GM19240 (cell line): ENCODE data around the gene PDPR.
"Not testable (repeated sequence)": the region's sequence is repeated elsewhere in the genome, so short reads cannot be mapped to it uniquely, and the experiment has no call there.

Experiments used
- DNase-seq: peaks from one replicate; pipeline ENCODE4 v3.0.0; 2011; ENCODE audit warnings: low spot score; ENCODE audit not compliant: insufficient read length

The PDPR gene

DNA sequence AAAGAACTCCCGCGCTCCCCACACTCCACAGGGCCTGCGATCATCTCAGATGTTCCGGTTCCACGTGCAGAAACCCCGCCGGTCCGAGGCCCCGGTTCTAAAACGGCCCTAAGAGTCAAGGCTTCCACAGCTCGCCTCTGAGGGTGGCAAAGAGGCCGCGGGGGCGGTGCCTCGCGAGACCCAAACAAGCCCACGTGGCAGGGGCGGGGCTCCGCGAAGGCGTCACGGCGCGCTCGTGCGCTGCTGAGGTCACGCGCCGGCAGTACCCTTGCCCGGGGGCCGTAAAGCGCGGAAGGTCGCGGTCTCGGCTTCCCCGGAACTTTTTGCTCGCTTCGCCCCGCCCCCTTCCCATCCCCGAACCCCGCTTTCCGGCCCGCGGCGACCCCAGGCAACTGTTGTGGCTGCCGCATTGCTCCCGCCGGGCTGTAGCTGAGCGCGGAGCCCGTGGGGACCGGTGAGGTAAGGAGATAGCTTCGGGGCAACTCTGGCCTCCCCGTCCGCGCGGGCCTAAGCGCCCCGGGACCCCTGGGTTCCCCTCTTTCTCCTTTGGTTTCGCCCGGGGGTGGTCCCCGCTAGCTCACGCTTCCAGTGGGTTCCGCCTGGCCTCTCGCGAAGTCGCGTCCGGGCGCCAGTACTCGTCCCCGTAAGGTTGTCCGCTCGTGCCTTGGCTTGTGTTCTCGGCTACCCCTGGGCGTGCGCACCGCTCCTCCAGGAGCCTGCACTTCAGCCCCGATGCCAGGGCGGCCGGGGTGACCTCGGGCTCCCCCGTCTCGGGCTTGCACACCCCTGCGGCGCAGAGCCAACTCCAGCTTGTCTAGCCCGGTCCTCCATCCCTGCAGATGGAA is at the start of gene PDPR:
TSS of gene PDPR (plus strand) at position 351 of the 845 bp plus-strand sequence. CDS start 6,161 bp downstream, outside the sequence.
- DNase-seq = peak; percentile 26

DNA sequence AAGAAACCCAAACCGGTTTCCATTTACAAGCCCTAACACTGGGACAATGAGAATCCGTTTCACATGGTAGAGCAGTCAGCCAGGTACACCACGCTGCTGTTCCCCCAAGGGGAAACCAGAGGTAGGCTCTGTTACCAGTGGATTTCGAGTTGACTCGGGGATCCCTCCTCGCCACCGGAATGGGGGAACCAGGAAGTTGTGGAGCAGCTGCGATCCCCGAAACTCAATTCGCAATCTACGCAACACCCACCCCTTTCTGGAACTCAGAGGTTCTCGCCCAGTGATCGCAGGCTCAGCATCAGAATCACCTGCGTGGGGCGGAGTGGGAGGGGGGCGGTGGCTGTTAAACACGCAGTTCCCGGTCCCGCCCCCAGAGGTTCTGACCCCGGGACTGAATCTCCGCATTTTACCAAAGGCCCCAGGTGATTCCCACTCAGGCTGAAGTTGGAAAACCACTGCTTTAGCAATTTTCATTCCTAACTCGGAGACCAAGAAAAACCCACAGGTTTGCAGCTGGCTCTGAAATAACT is 49.2 kb upstream of the PDPR start:
- DNase-seq = not testable (repeated sequence)

DNA sequence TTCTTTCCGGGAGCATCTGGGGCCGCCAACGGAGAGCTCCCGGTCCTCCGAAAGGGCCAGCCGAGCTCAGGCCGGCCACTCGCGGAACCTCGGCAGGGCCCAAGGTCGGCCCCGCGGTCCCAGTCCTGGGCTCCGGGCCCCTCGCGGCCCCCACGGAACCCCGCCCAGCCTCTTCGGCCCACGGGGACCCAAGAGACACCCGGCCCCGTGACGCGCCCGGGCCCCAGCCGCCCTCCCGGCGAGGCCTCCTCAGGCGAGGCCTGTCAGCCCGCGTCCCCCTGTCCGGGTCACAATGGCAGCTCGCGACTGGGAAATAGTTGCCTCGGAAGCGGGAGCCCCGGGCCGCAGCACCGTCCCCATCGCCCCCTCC is 48.8 kb upstream of the PDPR start:
- not testable (repeated sequence) for DNase-seq

DNA sequence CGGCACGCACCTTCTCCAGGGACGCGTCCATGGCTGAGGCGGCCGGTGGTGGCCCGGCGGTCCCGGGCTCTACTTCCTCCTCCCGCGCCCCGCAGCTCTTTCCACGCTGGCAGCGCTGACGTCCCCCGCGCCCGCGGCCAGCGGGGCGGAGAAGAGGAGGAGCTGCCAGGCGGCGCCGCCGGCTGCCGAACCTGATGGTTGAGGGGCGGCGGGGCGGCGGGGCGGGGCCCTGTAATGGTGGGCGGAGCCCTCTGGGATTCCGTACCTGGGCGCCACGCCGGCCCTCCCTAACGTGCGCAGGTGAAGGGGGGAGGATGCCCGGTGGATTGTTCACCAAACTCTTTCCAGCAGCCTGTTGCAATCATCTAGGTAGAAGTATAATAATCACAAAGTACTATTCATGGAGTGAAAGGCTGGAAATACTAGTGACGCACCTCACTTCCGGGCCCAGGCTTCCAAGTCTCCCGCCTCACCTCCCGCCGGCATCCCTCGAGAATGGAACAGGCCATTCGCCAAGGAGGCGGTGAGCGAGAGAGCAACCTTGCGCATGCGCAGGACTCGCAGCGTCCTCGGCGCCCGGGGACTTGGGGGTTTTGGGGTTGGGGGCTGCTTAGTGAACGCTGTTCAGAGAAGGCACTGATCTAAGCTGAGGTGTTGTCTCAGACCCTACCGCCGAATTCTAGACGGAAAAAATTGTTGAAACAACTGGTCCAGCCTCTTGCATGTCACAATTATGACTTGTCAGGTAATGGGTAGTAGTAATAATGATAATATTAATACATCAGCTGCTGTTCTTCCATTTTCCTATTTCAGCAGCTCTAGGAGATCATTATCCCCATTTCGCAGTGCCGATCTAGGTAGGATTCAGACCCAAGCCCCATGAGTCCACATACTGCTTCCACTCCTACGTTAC is 48.1 kb upstream of the PDPR start:
- DNase-seq = peak; percentile 68

GRCh38 chr16:70066751-70067150 is 47.4 kb upstream of the PDPR start:
- not testable (repeated sequence) for DNase-seq

DNA sequence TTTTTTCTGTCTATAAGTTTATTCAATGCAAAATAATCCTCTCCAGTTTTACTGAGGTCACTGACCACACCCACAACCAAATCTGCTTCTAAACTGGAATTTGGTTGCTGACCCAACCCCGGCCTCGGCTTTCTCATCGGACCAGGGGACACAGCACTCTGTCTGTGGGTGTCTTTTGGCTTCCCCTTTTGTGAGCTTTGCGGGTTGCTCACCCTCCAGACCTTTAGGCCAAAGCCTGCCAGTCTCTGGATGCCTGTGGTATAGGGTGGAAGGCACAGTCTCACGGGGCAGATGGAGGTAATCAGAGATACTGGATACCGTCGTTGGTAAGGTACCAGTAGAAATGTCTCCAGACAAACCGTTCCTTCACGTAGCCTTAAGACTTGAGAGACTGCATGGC is 35.1 kb upstream of the PDPR start:
- DNase-seq = not testable (repeated sequence)

- not testable (repeated sequence) for DNase-seq
These were observed 32.9 kb upstream of the PDPR start for GRCh38 chr16:70081219-70081618.

DNA sequence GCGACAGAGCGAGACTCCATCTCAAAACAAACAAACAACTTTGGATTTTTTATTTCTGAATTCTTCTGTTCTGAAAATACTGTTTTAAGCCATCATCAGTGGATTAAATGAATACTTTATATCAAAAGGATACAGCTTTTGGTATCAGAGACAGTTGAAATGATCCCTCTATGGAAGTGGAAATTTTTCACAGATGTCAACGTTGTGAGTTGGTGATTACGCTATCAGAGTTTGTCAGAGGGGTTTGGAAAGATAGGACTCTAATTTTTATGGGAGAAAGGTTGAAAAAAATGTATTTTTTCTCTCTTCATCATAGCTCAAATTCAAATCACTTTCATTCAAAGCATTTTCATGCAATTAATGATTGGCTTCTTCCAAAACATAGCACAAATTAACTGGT is 30.2 kb upstream of the PDPR start:
- DNase-seq = not testable (repeated sequence)

- DNase-seq = not testable (repeated sequence)
These were observed 26.0 kb upstream of the PDPR start for GRCh38 chr16:70088160-70088559.

- not testable (repeated sequence) for DNase-seq
These were observed 25.3 kb upstream of the PDPR start for GRCh38 chr16:70088877-70089276.

DNA sequence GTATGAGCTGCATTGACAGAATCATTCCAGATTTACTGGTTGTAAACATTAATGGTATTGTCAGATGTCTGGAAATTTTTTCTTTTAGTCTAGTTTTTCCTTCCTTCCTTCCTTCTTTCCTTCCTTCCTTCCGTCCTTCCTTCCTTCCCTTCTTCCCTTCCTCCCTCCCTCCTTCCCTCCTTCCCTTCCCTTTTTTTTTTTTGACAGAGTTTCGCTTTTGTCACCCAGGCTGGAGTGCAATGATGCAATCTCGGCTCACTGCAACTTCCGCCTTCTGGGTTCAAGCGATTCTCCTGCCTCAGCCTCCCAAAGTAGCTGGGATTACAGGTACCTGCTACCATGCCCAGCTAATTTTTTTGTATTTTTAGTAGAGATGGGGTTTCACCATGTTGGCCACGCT is 24.8 kb upstream of the PDPR start:
- not testable (repeated sequence) for DNase-seq

DNA sequence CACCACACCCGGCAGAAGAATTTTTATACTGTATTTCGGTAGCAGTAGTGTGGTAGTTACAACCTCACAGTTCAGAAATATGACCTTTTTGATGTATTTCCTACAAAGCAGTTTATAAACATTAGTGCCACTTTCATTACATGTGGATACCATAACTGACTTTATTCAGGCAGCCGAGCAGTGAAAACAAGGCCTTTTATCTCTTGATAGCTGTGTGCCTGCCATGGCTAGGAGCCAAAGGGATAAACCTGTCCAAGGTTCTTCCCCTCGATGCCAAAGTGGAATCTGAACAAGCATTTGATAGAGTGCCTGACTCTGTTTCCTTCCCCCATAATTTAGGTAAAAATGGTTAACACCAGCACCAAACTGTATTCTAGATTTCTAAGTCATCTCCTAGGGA is 23.0 kb upstream of the PDPR start:
- DNase-seq = not testable (repeated sequence)

- not testable (repeated sequence) for DNase-seq
These were observed 20.0 kb upstream of the PDPR start for GRCh38 chr16:70094096-70094495.

DNA sequence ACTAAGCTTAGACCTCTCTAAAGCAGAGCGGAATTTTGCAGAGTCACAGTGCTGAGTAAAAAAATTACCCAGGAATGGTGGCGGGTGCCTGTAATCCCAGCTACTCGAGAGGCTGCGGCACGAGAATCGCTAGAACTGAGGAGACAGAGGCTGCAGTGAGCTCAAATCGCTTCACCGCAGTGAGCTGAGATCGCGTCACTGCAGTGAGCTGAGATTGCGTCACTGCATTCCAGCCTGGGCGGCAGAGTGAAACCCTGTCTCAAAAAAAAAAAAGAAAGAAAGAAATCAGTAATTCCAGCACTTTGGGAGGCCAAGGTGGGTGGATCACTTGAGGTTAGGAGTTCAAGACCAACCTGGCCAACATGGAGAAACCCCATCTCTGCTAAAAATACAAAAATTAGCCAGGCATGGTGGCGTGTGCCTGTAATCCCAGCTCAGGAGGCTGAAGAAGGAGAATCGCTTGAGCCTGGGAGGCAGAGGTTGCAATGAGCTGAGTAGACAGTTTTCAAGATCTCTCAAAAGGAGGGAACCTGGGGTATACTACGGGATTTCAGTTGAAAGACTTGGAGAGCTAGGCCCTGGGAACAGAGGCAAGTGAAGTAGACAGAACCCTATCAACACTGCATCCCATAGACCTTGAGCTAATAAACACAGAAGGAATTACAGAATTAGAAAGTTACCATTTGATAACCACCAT is 4.4 kb upstream of the PDPR start:
- DNase-seq = not testable (repeated sequence)

- not testable (repeated sequence) for DNase-seq
These were observed 2.0 kb upstream of the PDPR start for GRCh38 chr16:70112162-70112561.

DNA sequence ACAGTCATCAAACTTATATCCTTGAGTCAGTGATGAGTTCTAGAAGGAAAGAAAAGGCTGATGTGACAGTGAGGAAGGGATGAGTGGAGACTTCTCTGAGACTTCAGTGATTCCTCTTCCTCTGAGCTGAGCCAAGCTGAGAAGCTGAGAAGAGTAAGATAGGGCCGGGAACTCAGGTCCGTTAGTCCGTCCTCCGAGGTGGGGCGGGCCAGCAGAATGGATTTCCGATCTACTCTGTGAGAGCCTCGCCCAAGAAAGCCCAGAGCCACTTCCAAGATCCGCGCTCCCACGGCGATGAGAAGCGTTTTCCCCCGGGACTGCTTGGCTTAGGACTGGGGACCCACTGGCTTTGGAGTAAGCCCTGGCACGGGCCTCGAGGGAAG is 542 bp upstream of the PDPR start:
- DNase-seq = not testable (repeated sequence)

DNA sequence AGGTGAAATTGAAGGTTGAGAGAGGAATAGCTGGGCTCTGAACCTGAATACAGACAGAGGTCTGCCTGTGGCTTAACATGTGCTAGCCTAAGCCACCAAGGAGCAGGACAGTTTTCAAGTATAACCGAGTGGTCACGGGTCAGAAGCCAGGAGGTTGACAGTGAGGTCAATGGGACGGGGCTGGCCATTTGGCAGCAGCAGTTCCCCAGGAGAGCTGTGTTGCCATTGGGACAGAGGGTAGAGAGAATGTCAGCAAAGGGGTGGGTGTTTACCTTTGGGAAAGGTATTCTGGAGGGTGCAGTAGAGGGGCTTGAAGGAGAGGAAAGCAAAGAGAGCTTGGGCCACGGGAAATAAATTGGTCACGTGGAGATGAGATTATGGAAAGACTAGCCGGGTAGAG is 4.2 kb downstream of the PDPR start:
- not testable (repeated sequence) for DNase-seq

DNA sequence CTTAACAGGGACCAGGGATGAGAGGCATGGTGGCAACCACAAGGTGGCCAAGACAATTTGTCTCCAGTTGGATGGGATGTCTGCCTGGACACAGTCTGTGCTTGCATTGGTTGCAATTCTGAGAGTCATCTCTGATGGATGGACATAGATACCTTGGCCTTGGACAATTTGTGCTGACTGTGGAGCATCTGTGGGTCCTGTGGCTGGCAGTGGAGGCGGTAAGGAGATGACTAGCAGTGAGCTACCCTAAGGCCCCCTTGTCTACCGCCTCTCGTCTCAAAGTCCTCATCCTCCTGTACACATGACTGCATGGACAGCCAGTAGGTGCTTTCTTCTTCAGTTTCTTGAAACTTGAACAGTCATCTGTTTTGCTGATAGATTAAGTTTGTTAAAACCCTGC is 4.6 kb downstream of the PDPR start:
- DNase-seq = not testable (repeated sequence)

DNA sequence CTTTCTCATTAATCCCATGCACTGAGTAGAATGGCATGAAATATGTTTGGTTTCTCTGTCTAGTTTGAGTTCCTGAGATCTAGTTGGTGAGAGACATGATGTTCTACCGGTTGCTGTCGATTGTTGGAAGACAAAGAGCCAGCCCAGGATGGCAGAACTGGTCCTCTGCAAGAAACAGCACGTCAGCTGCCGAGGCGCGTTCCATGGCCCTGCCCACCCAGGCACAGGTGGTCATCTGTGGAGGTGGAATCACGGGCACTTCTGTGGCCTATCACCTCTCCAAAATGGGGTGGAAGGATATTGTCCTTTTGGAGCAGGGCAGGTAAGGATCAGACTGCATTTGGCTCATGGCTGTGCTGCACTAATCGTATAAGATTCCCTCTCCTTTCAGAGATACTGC is 6.3 kb downstream of the PDPR start:
- DNase-seq = not testable (repeated sequence)

DNA sequence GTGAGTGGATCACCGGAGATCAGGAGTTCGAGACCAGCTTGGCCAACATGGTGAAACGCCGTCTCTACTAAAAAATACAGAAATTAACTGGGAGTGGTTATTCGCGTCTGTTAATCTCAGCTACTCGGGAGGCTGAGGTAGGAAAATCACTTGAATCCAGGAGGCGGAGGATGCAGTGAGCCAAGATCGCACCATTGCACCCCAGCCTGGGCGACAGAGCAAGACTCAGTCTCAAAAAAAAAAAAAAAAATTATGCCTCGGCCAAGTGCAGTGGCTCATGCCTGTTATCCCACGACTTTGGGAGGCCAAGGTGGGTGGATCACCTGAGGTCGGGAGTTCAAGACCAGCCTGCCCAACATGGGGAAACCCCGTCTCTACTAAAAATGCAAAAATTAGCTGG is 9.7 kb downstream of the PDPR start:
- DNase-seq = not testable (repeated sequence)

- not testable (repeated sequence) for DNase-seq
These were observed 12.1 kb downstream of the PDPR start for GRCh38 chr16:70126226-70126625.
